Activated CD8-positive, alpha-beta memory T cell treated with anti-CD3 and anti-CD28 coated beads, Interleukin-2, amount 10 ng/mL, durations not matched to agents 7 days and 5 days (primary cell): ENCODE results near the gene MFAP1. TPM values are rescaled to one million over a fixed set of nuclear protein-coding genes. Genes with fewer than 3 reads are reported as not detected.

ENCODE experiments used
- ATAC-seq: fragments of 150-1000 bp; cut with Tn5 transposase; one replicate; pipeline ENCODE4 v1.10.0; 2021; ENCODE audit warnings: moderate library complexity
- CTCF ChIA-PET: fragments of 350-600 bp; sonication (Branson Sonifier 250); formaldehyde crosslinking; loops from one replicate; lab custom pipeline; 2021; ENCODE audit warnings: antibody characterized with exemption; lab: Charles Lee
- DNase-seq: peaks from one replicate; pipeline ENCODE4 v3.0.0-alpha.2; 2020
- H3K27ac Mint-ChIP-seq: one replicate; pipeline ENCODE4 v1.8.0; 2021; ENCODE audit warnings: mild to moderate bottlenecking, mixed read lengths
- H3K27me3 Mint-ChIP-seq: one replicate; pipeline ENCODE4 v1.8.0; 2021; ENCODE audit warnings: mixed read lengths
- H3K36me3 Mint-ChIP-seq: one replicate; pipeline ENCODE4 v1.8.0; 2021; ENCODE audit warnings: mild to moderate bottlenecking, mixed read lengths
- H3K4me1 Mint-ChIP-seq: one replicate; pipeline ENCODE4 v1.8.0; 2021; ENCODE audit warnings: mixed read lengths
- H3K4me3 Mint-ChIP-seq: one replicate; pipeline ENCODE4 v1.8.0; 2021; ENCODE audit warnings: mild to moderate bottlenecking, moderate library complexity, mixed read lengths
- H3K9me3 Mint-ChIP-seq: one replicate; pipeline ENCODE4 v1.8.0; 2022; ENCODE audit warnings: low read depth, mixed read lengths
- total RNA-seq, 2 experiments: library from RNA; stranded (reverse); gene quantifications; one replicate each; pipeline ENCODE4 v1.2.3, GENCODE V29; 2021

MFAP1 gene
- total RNA-seq, 2 experiments from 2014 or later, result 34.1 to 46.5 TPM

- H3K4me1 Mint-ChIP-seq, result peaks cover 42% of the 10 kb centered on the region
- H3K36me3 Mint-ChIP-seq, result peaks cover 54% of the 10 kb centered on the region
- ATAC-seq, result peak; percentile 98
These were observed 24.0 kb downstream of the MFAP1 start, which contains the start of gene HYPK for GRCh38 chr15:43800286-43801141. Gene HYPK, plus strand, starts transcription at chr15:43800599. Its CDS starts 24 bp downstream, at chr15:43800623.

GRCh38 chr15:43799945-43800285, 24.6 kb downstream of the MFAP1 start, which contains the start of gene SERINC4:
Gene SERINC4, minus strand, starts transcription at chr15:43800220. Its CDS starts 234 bp downstream, at chr15:43799986.
- ATAC-seq, result no peak
- Mint-ChIP-seq H3K27me3 (no peaks in the 10 kb centered on the region), H3K27ac (peak within 1 kb of the TSS; percentile 95), H3K4me3 (peak within 1 kb of the TSS; percentile 88), H3K9me3 (no peaks in the 10 kb centered on the region), H3K36me3 (peaks cover 54% of the 10 kb centered on the region), H3K4me1 (peaks cover 47% of the 10 kb centered on the region)
- no peak for DNase-seq
- CTCF ChIA-PET, result interaction anchor here (1.1 to 1.6 kb wide), 2 partner anchors 23 to 30 kb away, joined by 3 to 6 read pairs; partner anchors contain the start of gene ELL3

More at GRCh38 chr15:43800286-43801141, 24.0 kb downstream of the MFAP1 start, which contains the start of gene HYPK:
- H3K27me3 Mint-ChIP-seq, result no peaks in the 10 kb centered on the region
- H3K9me3 Mint-ChIP-seq, result no peaks in the 10 kb centered on the region
- peak; percentile 95 for DNase-seq
- CTCF ChIA-PET, result interaction anchor here (0.6 to 1.6 kb wide), 5 partner anchors 10 to 30 kb away, joined by 3 to 6 read pairs (median 3); partner anchors contain the start of genes ELL3 and MFAP1
- peak within 1 kb of the TSS; percentile 95 for H3K27ac Mint-ChIP-seq
- H3K4me3 Mint-ChIP-seq, result peak within 1 kb of the TSS; percentile 88

- Mint-ChIP-seq H3K27ac (peak overlapping the region; percentile 95), H3K36me3 (peaks cover 55% of the 10 kb centered on the region), H3K4me3 (no peak overlapping the region), H3K4me1 (peaks cover 52% of the 10 kb centered on the region), H3K9me3 (no peaks in the 10 kb centered on the region), H3K27me3 (no peaks in the 10 kb centered on the region)
- no peak for DNase-seq
- CTCF ChIA-PET, result interaction anchor here (1.6 kb wide), 1 partner anchor 23 kb away, joined by 6 read pairs; the partner anchor contains the start of gene ELL3
- ATAC-seq, result no peak
These were observed 25.1 kb downstream of the MFAP1 start for GRCh38 chr15:43799209-43799944.

- DNase-seq (no peak), ATAC-seq (no peak)
- Mint-ChIP-seq H3K4me3 (no peak overlapping the region), H3K9me3 (no peaks in the 10 kb centered on the region), H3K27me3 (no peaks in the 10 kb centered on the region), H3K36me3 (peaks cover 58% of the 10 kb centered on the region), H3K4me1 (peaks cover 64% of the 10 kb centered on the region), H3K27ac (no peak overlapping the region)
- CTCF ChIA-PET, result interaction anchor here (1.6 kb wide), 1 partner anchor 27 kb away, joined by 4 read pairs; no protein-coding TSS in a partner anchor
These were observed 27.9 kb downstream of the MFAP1 start for GRCh38 chr15:43796566-43796965.

GRCh38 chr15:43795997-43796396, 28.5 kb downstream of the MFAP1 start:
- H3K4me1 Mint-ChIP-seq, result peaks cover 60% of the 10 kb centered on the region
- no peaks in the 10 kb centered on the region for H3K9me3 Mint-ChIP-seq
- ATAC-seq, result no peak
- no peaks in the 10 kb centered on the region for H3K27me3 Mint-ChIP-seq
- no peak overlapping the region for H3K27ac Mint-ChIP-seq
- no peak overlapping the region for H3K4me3 Mint-ChIP-seq
- peaks cover 52% of the 10 kb centered on the region for H3K36me3 Mint-ChIP-seq
- CTCF ChIA-PET, result interaction anchor here (1.4 kb wide), 1 partner anchor 26 kb away, joined by 3 read pairs; no protein-coding TSS in a partner anchor
- no peak for DNase-seq

GRCh38 chr15:43795197-43795596, 29.3 kb downstream of the MFAP1 start:
- ATAC-seq (no peak), DNase-seq (no peak)
- no peaks in the 10 kb centered on the region for H3K27me3 Mint-ChIP-seq
- peaks cover 55% of the 10 kb centered on the region for H3K4me1 Mint-ChIP-seq
- H3K9me3 Mint-ChIP-seq, result no peaks in the 10 kb centered on the region
- CTCF ChIA-PET, result interaction anchor here (0.9 to 1.4 kb wide), 2 partner anchors 27 to 30 kb away, joined by 3 read pairs; no protein-coding TSS in a partner anchor
- H3K4me3 Mint-ChIP-seq, result no peak overlapping the region
- H3K36me3 Mint-ChIP-seq, result peaks cover 48% of the 10 kb centered on the region
- H3K27ac Mint-ChIP-seq, result no peak overlapping the region

- Mint-ChIP-seq H3K9me3 (no peaks in the 10 kb centered on the region), H3K36me3 (peaks cover 41% of the 10 kb centered on the region), H3K4me3 (peak overlapping the region; percentile 98), H3K4me1 (peaks cover 47% of the 10 kb centered on the region), H3K27me3 (no peaks in the 10 kb centered on the region), H3K27ac (peak overlapping the region; percentile 43)
- DNase-seq (no peak), ATAC-seq (no peak)
- CTCF ChIA-PET, result interaction anchor here (0.9 to 1.4 kb wide), 2 partner anchors 27 to 31 kb away, joined by 3 read pairs; no protein-coding TSS in a partner anchor
These were observed 30.0 kb downstream of the MFAP1 start for GRCh38 chr15:43794269-43795037.

GRCh38 chr15:43793647-43794046, 30.8 kb downstream of the MFAP1 start:
- DNase-seq (no peak), ATAC-seq (no peak)
- Mint-ChIP-seq H3K36me3 (peaks cover 35% of the 10 kb centered on the region), H3K9me3 (no peaks in the 10 kb centered on the region), H3K4me1 (peaks cover 42% of the 10 kb centered on the region), H3K27ac (peak overlapping the region; percentile 98), H3K27me3 (no peaks in the 10 kb centered on the region), H3K4me3 (peak overlapping the region; percentile 98)
- CTCF ChIA-PET, result interaction anchor here (0.7 to 6.1 kb wide), 4 partner anchors 11 to 38 kb away, joined by 3 to 39 read pairs (median 3); partner anchors contain the start of gene ELL3

- Mint-ChIP-seq H3K4me1 (peaks cover 36% of the 10 kb centered on the region), H3K27me3 (no peaks in the 10 kb centered on the region), H3K4me3 (peak overlapping the region; percentile 98), H3K36me3 (peaks cover 30% of the 10 kb centered on the region), H3K27ac (peak overlapping the region; percentile 98), H3K9me3 (no peaks in the 10 kb centered on the region)
- CTCF ChIA-PET, result interaction anchor here (0.7 to 6.1 kb wide), 4 partner anchors 10 to 38 kb away, joined by 3 to 39 read pairs (median 3); partner anchors contain the start of gene ELL3
- DNase-seq, result peak; percentile 53
- ATAC-seq, result no peak
These were observed 31.6 kb downstream of the MFAP1 start for GRCh38 chr15:43792761-43793476.

- H3K27ac Mint-ChIP-seq, result peak within 1 kb of the TSS; percentile 98
- H3K4me1 Mint-ChIP-seq, result peaks cover 36% of the 10 kb centered on the region
- no peaks in the 10 kb centered on the region for H3K27me3 Mint-ChIP-seq
- peak within 1 kb of the TSS; percentile 98 for H3K4me3 Mint-ChIP-seq
- no peaks in the 10 kb centered on the region for H3K9me3 Mint-ChIP-seq
- CTCF ChIA-PET, result interaction anchor here (0.9 to 6.1 kb wide), 3 partner anchors 16 to 39 kb away, joined by 3 to 39 read pairs (median 3); partner anchors contain the start of gene ELL3
- ATAC-seq, result peak; percentile 96
- DNase-seq, result peak; percentile 100
- H3K36me3 Mint-ChIP-seq, result peaks cover 30% of the 10 kb centered on the region
These were observed 32.3 kb downstream of the MFAP1 start, which contains the start of gene SERF2 for GRCh38 chr15:43791993-43792760. Gene SERF2, plus strand, starts transcription at chr15:43792320. Its CDS starts 57 bp downstream, at chr15:43792377.

GRCh38 chr15:43789409-43789808, 35.1 kb downstream of the MFAP1 start:
- CTCF ChIA-PET, result interaction anchor here (0.7 to 6.1 kb wide), 3 partner anchors 9 to 21 kb away, joined by 3 to 39 read pairs (median 3); partner anchors contain the start of gene ELL3
- Mint-ChIP-seq H3K4me3 (no peak overlapping the region), H3K36me3 (peaks cover 12% of the 10 kb centered on the region), H3K27ac (no peak overlapping the region), H3K9me3 (no peaks in the 10 kb centered on the region), H3K27me3 (no peaks in the 10 kb centered on the region), H3K4me1 (peaks cover 17% of the 10 kb centered on the region)
- DNase-seq (no peak), ATAC-seq (no peak)
